Stomach (tissue), 9 donors: ENCODE data around the gene PCDH1. TPM values are rescaled to one million over a fixed set of nuclear protein-coding genes. Genes with fewer than 3 reads are reported as not detected.

Experiments
- DNase-seq, 2 donors: peaks; one replicate each; pipeline versions ENCODE4 v3.0.0 to v3.0.0-alpha.2; 2013 to 2019
- H3K27ac ChIP-seq, 5 donors: fragments of 200-600 bp in 4 of 5; sonication (generic) in 4 of 5; one replicate each; pipeline ENCODE4 v1.5.1; 2013 to 2019; ENCODE audit warnings: mild to moderate bottlenecking in 1 of 5, moderate library complexity in 1 of 5
- H3K27me3 ChIP-seq, 3 donors: fragments of 200-600 bp; sonication (generic); one replicate each; pipeline ENCODE4 v1.5.1; 2017 to 2019; ENCODE audit warnings: mixed run types in 1 of 3
- H3K36me3 ChIP-seq, 4 donors: fragments of 200-600 bp; sonication (generic); 1 replicate in 3 of 4; 2 replicates in 1 of 4; pipeline ENCODE4 v1.5.1; 2016 to 2019
- H3K4me1 ChIP-seq, 4 donors: fragments of 200-600 bp; sonication (generic); one replicate each; pipeline ENCODE4 v1.5.1; 2016 to 2019
- H3K4me3 ChIP-seq, 4 donors: fragments of 200-600 bp; sonication (generic) in 3 of 4; one replicate each; pipeline ENCODE4 v1.5.1; 2016 to 2019; ENCODE audit warnings: mild to moderate bottlenecking in 1 of 4
- H3K9me3 ChIP-seq, 4 donors: fragments of 200-600 bp; sonication (generic); one replicate each; pipeline ENCODE4 v1.5.1; 2016 to 2019
- EP300 ChIP-seq: sonication (generic); formaldehyde crosslinking; IDR thresholded peaks from one replicate; pipeline ENCODE4 v1.6.1; 2017; ENCODE audit warnings: antibody characterized with exemption
- POLR2A ChIP-seq, 4 donors: fragments of 450-650 bp; IDR thresholded peaks; one replicate each; pipeline ENCODE4 v1.6.1; 2016; ENCODE audit warnings: antibody characterized with exemption in 4 of 4, control low read depth in 2 of 4, mild to moderate bottlenecking in 1 of 4, moderate library complexity in 1 of 4
- POLR2AphosphoS5 ChIP-seq, 3 donors: sonication (generic); formaldehyde crosslinking; IDR thresholded peaks; one replicate each; pipeline ENCODE4 v1.6.1; 2016; ENCODE audit warnings: antibody characterized with exemption in 3 of 3
- WGBS, 5 donors: extraction: QIAGEN DNeasy Blood & Tissue Kit in 3 of 5; methylation state at CpG; one replicate each; pipeline versions ENCODE4 v1.1.5 to v1.1.7; 2013 to 2018; 5-methylcytosine and 5-hydroxymethylcytosine counted together
- intact Hi-C: fragments of 100-400 bp; cut with DNase I; formaldehyde crosslinking; loops from one replicate; pipeline ENCODE4 v1.15.1; 2023; ENCODE audit warnings: low total_unique reads
- polyA plus RNA-seq, 3 donors: library from polyadenylated mRNA; stranded (reverse); fragments of 200-250 nt; gene quantifications; one replicate each; pipeline ENCODE4 v1.2.3, GENCODE V29; 2013
- total RNA-seq, 5 donors: library from RNA; depleted of rRNA; stranded (reverse); fragments of >200 nt; gene quantifications; one replicate each; pipeline versions ENCODE4 v1.1.0 to v1.2.3, GENCODE V29; 2014 to 2016
- TF ChIP-seq, protein P1 (sequence below), 7 experiments: fragments of 450-650 bp in 4 of 7; fragments of 200-600 bp in 3 of 7; sonication (generic) in 3 of 7; IDR thresholded peaks; one replicate each; pipeline ENCODE4 v1.5.1; 2016 to 2019; ENCODE audit warnings: antibody characterized with exemption in 7 of 7, control low read depth in 2 of 7, mild to moderate bottlenecking in 1 of 7
- donor health status: healthy with polysubstance abuse.
- donor health status: Bipolar disorder and iron deficiency.
- donor health status: healthy.

PCDH1 gene
- total and polyA plus RNA-seq, 8 donors: 8.7 to 96.9 (median 43.6) TPM

DNA sequence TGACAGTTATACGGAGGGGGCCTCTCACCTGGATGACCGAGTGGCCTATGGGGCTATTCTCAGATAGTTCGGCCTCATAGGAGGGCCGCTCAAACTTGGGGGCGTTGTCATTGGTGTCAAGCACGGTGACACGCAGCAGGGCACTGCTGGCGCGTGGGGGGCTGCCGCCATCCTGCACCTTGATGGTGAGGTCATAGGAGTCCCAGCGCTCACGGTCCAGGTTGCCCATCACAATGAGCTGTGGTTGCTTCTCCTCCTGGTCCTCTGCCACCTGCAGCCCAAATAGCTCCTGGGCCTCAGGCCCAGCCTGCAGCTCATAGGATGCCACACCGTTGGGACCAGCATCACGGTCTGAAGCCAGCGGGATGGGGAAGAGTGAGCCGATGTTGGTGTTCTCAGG, 9.7 kb downstream of the PCDH1 start:
- TF ChIP-seq, protein P1, sequence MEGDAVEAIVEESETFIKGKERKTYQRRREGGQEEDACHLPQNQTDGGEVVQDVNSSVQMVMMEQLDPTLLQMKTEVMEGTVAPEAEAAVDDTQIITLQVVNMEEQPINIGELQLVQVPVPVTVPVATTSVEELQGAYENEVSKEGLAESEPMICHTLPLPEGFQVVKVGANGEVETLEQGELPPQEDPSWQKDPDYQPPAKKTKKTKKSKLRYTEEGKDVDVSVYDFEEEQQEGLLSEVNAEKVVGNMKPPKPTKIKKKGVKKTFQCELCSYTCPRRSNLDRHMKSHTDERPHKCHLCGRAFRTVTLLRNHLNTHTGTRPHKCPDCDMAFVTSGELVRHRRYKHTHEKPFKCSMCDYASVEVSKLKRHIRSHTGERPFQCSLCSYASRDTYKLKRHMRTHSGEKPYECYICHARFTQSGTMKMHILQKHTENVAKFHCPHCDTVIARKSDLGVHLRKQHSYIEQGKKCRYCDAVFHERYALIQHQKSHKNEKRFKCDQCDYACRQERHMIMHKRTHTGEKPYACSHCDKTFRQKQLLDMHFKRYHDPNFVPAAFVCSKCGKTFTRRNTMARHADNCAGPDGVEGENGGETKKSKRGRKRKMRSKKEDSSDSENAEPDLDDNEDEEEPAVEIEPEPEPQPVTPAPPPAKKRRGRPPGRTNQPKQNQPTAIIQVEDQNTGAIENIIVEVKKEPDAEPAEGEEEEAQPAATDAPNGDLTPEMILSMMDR (IDR thresholded peaks at IDR 0.05): no peak
- TF ChIP-seq EP300 (no peak), POLR2AphosphoS5 (IDR thresholded peaks at IDR 0.05) (no peak), POLR2A (IDR thresholded peaks at IDR 0.05) (no peak)
- Histone ChIP-seq H3K4me1 (peaks cover 32 to 92% (median 64%) of the 10 kb centered on the region in 4 donors), H3K4me3 (no peak overlapping the region), H3K27me3 (peaks cover 0 to 24% (median 0%) of the 10 kb centered on the region in 3 donors), H3K9me3 (no peaks in the 10 kb centered on the region), H3K27ac (peak overlapping the region in 4 of 5 donors; percentile 75 to 80 (median 80)), H3K36me3 (peaks cover 24 to 39% (median 35%) of the 10 kb centered on the region in 4 donors)
- intact Hi-C loops: no loop called here
- WGBS, 5 donors: 89 to 95% (median 90%) methylated on average over 13 to 16 of the region's 16 CpGs
- DNase-seq: no peak

DNA sequence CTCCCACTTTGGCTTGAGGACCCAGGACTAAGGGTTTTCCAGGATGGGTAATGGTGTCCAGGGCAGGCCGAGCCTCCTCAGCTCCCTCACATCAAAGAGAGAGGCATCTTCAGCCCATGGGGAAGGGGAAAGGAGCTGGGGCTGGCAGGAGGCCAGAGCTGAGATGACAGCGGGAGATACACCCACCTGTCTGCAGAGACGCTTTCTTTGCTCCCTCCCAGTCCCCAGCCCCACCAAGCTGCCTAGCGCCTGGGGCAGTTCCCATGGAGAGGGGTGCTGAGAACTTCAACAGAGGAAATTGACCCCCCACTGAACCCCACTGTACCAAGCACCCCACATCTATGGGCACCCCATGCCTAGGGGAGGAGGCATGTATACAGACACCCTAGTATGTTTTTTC, 10.6 kb downstream of the PCDH1 start:
- peaks cover 0 to 16% (median 0%) of the 10 kb centered on the region in 3 donors for H3K27me3 ChIP-seq
- DNase-seq: no peak
- H3K27ac ChIP-seq: peak overlapping the region; percentile 47 to 80 (median 79)
- 54 to 66% (median 62%) methylated on average over 4 of the region's 4 CpGs for WGBS, 5 donors
- no peak for TF ChIP-seq POLR2AphosphoS5 (IDR thresholded peaks at IDR 0.05)
- no peak for TF ChIP-seq EP300
- peaks cover 31 to 92% (median 62%) of the 10 kb centered on the region in 4 donors for H3K4me1 ChIP-seq
- intact Hi-C loops: no loop called here
- H3K9me3 ChIP-seq: no peaks in the 10 kb centered on the region
- no peak overlapping the region for H3K4me3 ChIP-seq
- peaks cover 24 to 48% (median 44%) of the 10 kb centered on the region in 4 donors for H3K36me3 ChIP-seq

DNA sequence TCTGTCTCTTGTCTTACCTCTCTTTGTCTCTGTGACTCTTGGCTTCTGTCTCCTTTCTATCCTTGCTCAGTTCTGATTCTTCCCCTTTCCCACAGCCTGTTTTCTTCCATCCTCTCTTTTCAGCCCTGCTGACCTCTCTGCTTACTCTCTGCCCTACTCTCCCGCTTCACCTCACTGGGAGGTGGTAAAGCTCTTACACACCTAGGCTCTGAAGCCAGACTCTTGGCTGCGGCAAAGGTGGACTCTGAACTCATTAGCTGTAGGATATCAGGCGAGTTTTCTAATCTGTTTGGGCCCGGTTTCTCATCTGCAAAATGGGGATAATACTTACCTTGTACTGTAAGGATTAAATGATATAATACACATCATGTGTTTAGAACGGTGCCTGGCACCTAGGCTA, 11.1 kb downstream of the PCDH1 start:
- WGBS, 5 donors: 27 to 50% (median 37%) methylated on average over 5 of the region's 5 CpGs
- intact Hi-C loops: no loop called here

DNA sequence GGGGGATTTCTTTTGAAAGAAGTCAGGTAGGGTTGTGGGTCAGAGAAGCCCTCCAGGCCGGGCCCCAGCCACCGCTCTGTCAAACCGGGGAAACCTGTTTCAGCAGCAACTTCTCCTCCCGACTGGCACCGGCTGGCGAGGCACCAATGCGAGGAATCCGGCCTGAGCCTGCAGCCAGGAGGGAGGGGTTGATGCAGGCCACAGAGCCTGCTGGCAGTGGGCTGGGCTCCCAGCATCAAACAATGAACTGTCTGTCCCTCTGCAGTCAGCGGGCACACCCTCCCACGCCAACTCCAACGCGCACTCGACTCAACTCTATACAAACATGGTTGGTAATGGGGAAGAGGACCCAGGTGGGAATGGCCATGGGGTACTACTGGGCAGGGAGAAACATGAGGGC, 12.1 kb downstream of the PCDH1 start:
- 25 to 66% (median 42%) methylated on average over 7 to 13 of the region's 13 CpGs for WGBS, 5 donors
- Histone ChIP-seq H3K27ac (peak overlapping the region; percentile 57 to 80 (median 79)), H3K9me3 (no peaks in the 10 kb centered on the region), H3K4me1 (peaks cover 18 to 80% (median 54%) of the 10 kb centered on the region in 4 donors), H3K4me3 (no peak overlapping the region), H3K36me3 (peaks cover 24 to 62% (median 52%) of the 10 kb centered on the region in 4 donors), H3K27me3 (peaks cover 0 to 14% (median 0%) of the 10 kb centered on the region in 3 donors)
- DNase-seq: peak; percentile 94 to 96
- TF ChIP-seq POLR2AphosphoS5 (IDR thresholded peaks at IDR 0.05) (peak in 2 of 3 donors; percentile 79 to 92), POLR2A (IDR thresholded peaks at IDR 0.05) (no peak)
- intact Hi-C loops: no loop called here

More for the DNA sequence above, 11.1 kb downstream of the PCDH1 start:
- Histone ChIP-seq H3K36me3 (peaks cover 24 to 53% (median 49%) of the 10 kb centered on the region in 4 donors), H3K4me3 (no peak overlapping the region), H3K27ac (peak overlapping the region; percentile 73 to 80 (median 79)), H3K4me1 (peaks cover 26 to 90% (median 59%) of the 10 kb centered on the region in 4 donors), H3K9me3 (no peaks in the 10 kb centered on the region), H3K27me3 (peaks cover 0 to 11% (median 0%) of the 10 kb centered on the region in 3 donors)
- peak; percentile 50 to 86 for DNase-seq
- TF ChIP-seq POLR2AphosphoS5 (IDR thresholded peaks at IDR 0.05) (peak in 2 of 3 donors; percentile 22 to 45), EP300 (no peak)

DNA sequence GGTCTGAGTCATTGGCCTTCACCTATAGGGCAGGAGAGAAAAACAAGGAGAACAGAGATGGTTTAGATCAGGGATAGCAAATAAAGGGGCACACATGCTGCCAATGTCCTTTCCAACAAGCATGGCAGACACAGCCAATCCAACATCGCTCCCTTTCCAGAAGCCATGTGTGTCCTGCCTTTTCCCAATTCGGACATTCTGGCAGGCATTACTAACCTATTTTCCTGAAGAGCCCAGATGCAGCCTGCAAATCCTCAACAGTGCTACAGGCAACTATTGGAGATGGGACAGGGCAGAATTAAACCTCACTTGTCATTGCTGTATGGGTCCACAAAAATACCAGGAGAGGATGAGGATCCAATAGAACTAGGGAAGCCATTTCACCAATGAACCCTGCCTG, 12.8 kb downstream of the PCDH1 start:
- 61 to 70% (median 66%) methylated on average over 2 of the region's 2 CpGs for WGBS, 5 donors
- peaks cover 13 to 73% (median 47%) of the 10 kb centered on the region in 4 donors for H3K4me1 ChIP-seq
- peak overlapping the region; percentile 58 to 80 (median 79) for H3K27ac ChIP-seq
- no peak for DNase-seq
- peaks cover 0 to 13% (median 0%) of the 10 kb centered on the region in 3 donors for H3K27me3 ChIP-seq
- H3K4me3 ChIP-seq: no peak overlapping the region
- TF ChIP-seq POLR2AphosphoS5 (IDR thresholded peaks at IDR 0.05) (no peak), EP300 (no peak)
- TF ChIP-seq, protein P1 (IDR thresholded peaks at IDR 0.05): no peak
- H3K36me3 ChIP-seq: peaks cover 24 to 62% (median 52%) of the 10 kb centered on the region in 4 donors
- intact Hi-C loops: no loop called here
- no peaks in the 10 kb centered on the region for H3K9me3 ChIP-seq
